ENCODE results near the gene NCR2. TPM values are rescaled to one million over a fixed set of nuclear protein-coding genes. Genes with fewer than 3 reads are reported as not detected.

The NCR2 gene
- total RNA-seq, 1 experiment from 2014 or later = not detected

- no peak for TF ChIP-seq CTCF (IDR thresholded peaks at IDR 0.05; ENCODE audit: unreplicated experiment)
- no peaks in the 10 kb centered on the region for H3K36me3 Mint-ChIP-seq (ENCODE audit: insufficient read depth, unreplicated experiment)
- H3K27me3 Mint-ChIP-seq (ENCODE audit: unreplicated experiment) = peaks cover 83% of the 10 kb centered on the region
- intact Hi-C loops (cut with micrococcal nuclease; ENCODE audit: unreplicated experiment) = no loop called here
- H3K4me3 Mint-ChIP-seq (ENCODE audit: low read depth, unreplicated experiment) = no peak overlapping the region
- H3K27ac Mint-ChIP-seq (ENCODE audit: unreplicated experiment) = no peak overlapping the region
- DNase-seq = no peak
- no peaks in the 10 kb centered on the region for H3K4me1 Mint-ChIP-seq (ENCODE audit: low read depth, unreplicated experiment)
- CTCF ChIA-PET = interaction anchor here (0.5 to 1.1 kb wide), 2 partner anchors 27 to 151 kb away, joined by 3 to 8 read pairs; no protein-coding TSS in a partner anchor
- no TSS peak for BruUV-seq (replicated peaks)
- no peaks in the 10 kb centered on the region for H3K9me3 Mint-ChIP-seq (ENCODE audit: low read depth, unreplicated experiment)
Observed at GRCh38 chr6:41332842-41333736, 2.3 kb upstream of the NCR2 start.

- intact Hi-C loops (cut with micrococcal nuclease; ENCODE audit: unreplicated experiment) = no loop called here
- H3K27me3 Mint-ChIP-seq (ENCODE audit: unreplicated experiment) = peaks cover 70% of the 10 kb centered on the region
- H3K4me1 Mint-ChIP-seq (ENCODE audit: low read depth, unreplicated experiment) = no peaks in the 10 kb centered on the region
- BruUV-seq (replicated peaks) = no TSS peak
- no peak for TF ChIP-seq CTCF (IDR thresholded peaks at IDR 0.05; ENCODE audit: unreplicated experiment)
- no peaks in the 10 kb centered on the region for H3K9me3 Mint-ChIP-seq (ENCODE audit: low read depth, unreplicated experiment)
- CTCF ChIA-PET = interaction anchor here (1.2 kb wide), 2 partner anchors 22 to 35 kb away, joined by 3 read pairs; no protein-coding TSS in a partner anchor
- no peak overlapping the region for H3K27ac Mint-ChIP-seq (ENCODE audit: unreplicated experiment)
- H3K4me3 Mint-ChIP-seq (ENCODE audit: low read depth, unreplicated experiment) = no peak overlapping the region
- DNase-seq = no peak
- no peaks in the 10 kb centered on the region for H3K36me3 Mint-ChIP-seq (ENCODE audit: insufficient read depth, unreplicated experiment)
Observed at GRCh38 chr6:41334482-41335040, 847 bp upstream of the NCR2 start.

GRCh38 chr6:41335943-41336342 lies 535 bp downstream of the NCR2 start:
- BruUV-seq (replicated peaks) = no TSS peak
- intact Hi-C loops (cut with micrococcal nuclease; ENCODE audit: unreplicated experiment) = no loop called here
- Mint-ChIP-seq H3K27me3 (ENCODE audit: unreplicated experiment) (peaks cover 64% of the 10 kb centered on the region), H3K9me3 (ENCODE audit: low read depth, unreplicated experiment) (no peaks in the 10 kb centered on the region), H3K4me1 (ENCODE audit: low read depth, unreplicated experiment) (no peaks in the 10 kb centered on the region), H3K4me3 (ENCODE audit: low read depth, unreplicated experiment) (no peak overlapping the region), H3K36me3 (ENCODE audit: insufficient read depth, unreplicated experiment) (no peaks in the 10 kb centered on the region), H3K27ac (ENCODE audit: unreplicated experiment) (no peak overlapping the region)
- no peak for DNase-seq
- CTCF ChIA-PET = no interaction called here
- no peak for TF ChIP-seq CTCF (IDR thresholded peaks at IDR 0.05; ENCODE audit: unreplicated experiment)

- Mint-ChIP-seq H3K27ac (ENCODE audit: unreplicated experiment) (no peak overlapping the region), H3K9me3 (ENCODE audit: low read depth, unreplicated experiment) (no peaks in the 10 kb centered on the region), H3K36me3 (ENCODE audit: insufficient read depth, unreplicated experiment) (no peaks in the 10 kb centered on the region), H3K4me1 (ENCODE audit: low read depth, unreplicated experiment) (no peaks in the 10 kb centered on the region), H3K27me3 (ENCODE audit: unreplicated experiment) (peaks cover 64% of the 10 kb centered on the region), H3K4me3 (ENCODE audit: low read depth, unreplicated experiment) (no peak overlapping the region)
- intact Hi-C loops (cut with micrococcal nuclease; ENCODE audit: unreplicated experiment) = no loop called here
- CTCF ChIA-PET = no interaction called here
- no peak for TF ChIP-seq CTCF (IDR thresholded peaks at IDR 0.05; ENCODE audit: unreplicated experiment)
- no TSS peak for BruUV-seq (replicated peaks)
- DNase-seq = no peak
Observed at GRCh38 chr6:41336824-41337223, 1.4 kb downstream of the NCR2 start.
